ENCODE data around the gene HSD17B2.

Gene HSD17B2

DNA sequence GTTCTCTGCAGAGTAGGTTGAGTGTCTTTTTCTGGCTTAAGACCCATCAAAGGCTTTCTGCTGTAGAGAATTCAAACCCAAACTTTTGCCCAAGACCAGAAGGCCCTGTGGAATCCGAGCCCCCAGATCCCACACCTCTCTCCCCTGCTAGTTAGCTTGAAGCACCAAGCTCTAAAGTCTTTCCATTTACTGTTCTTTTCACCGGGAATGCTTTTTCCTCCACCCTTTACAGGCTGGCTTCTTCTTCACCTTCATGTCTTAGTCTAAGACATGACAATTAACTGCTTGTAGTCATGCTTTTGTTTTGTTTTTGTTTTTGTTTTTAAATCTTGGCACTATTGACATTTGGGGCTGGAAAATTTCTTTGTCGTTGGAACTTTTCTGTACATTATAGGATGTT is 15.5 kb downstream of the HSD17B2 start:
- no peak for DNase-seq (ENCODE audit: low read depth)

GRCh38 chr16:82050909-82051357 is 15.9 kb downstream of the HSD17B2 start:
- DNase-seq (ENCODE audit: low read depth), result no peak

DNA sequence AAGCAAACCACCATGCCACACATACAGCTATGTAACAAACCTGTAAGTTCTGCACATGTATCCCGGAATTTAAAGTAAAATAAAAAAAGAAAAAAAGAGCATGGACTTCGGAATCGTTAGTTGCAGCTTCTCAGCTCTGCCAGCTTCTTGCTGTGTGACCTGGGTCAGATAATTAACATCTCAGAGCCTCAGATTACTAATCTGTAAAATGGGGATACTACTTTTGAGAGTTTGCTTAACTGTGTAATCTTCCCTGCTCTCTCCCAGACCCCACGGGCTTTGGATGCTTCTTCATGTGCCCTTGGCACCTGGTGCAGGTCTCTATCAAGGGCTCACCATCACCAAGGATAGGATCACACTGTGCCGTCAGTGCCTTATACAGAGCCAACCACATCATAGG is 16.6 kb downstream of the HSD17B2 start:
- DNase-seq (ENCODE audit: low read depth), result no peak

DNA sequence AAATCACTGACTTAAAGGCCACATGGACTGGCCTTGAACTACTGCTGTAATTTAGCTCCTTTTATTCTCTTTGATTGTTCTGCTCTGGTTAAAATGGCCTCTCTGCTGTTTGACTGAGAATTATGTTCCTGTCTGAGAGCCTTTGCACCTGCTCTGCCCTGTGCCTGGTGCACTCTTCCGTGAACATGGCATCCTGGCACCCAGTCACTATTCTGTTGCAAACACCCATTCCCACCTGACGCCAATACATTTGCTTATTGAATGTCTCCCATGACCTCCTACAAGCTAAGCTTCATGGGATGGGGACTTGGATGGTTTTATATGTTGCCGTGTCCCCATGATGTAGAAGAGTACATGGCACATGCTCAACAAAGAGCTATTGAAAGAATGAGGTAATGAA is 20.1 kb downstream of the HSD17B2 start:
- no peak for DNase-seq (ENCODE audit: low read depth)

DNA sequence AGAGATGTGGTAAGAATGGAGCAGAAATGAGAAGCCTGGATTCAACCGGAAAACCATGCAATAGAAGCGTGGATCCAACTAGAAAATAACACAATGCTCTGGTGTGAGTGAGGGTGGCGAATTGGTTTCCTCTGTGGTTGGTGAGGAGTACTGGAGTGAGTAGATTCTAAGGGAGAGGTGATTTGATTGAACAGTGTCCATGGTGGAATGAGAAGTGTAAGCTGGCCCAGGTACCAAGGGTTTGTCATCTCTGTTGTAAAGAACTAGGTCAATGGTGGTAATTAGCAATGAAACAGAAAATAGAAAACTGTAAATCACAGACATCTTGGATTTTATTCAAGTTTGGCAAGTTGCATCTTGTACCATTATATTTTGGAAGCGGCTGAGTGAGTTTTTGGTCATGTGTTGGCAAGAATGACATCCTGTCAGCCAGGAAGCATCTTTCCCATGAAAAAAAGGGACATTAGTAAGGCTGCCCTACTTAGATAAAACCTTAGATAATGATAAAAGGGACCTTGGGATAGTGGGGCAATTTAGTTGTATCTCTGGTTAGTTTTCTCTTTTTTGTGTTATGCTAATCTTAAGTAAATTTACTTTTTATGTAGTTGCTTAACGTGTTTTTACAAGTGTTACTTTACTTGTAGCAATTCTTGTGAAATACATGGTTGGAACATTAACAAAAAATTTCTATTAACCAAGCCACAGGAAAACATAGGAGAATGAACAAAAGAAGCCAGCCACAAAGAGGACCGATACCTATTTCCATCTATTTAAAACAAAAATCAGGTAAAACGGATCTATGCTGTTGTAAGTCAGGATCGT is 20.9 kb downstream of the HSD17B2 start:
- DNase-seq (ENCODE audit: low read depth), result no peak

GRCh38 chr16:82056550-82056896 is 21.5 kb downstream of the HSD17B2 start:
- no peak for DNase-seq (ENCODE audit: low read depth)

DNA sequence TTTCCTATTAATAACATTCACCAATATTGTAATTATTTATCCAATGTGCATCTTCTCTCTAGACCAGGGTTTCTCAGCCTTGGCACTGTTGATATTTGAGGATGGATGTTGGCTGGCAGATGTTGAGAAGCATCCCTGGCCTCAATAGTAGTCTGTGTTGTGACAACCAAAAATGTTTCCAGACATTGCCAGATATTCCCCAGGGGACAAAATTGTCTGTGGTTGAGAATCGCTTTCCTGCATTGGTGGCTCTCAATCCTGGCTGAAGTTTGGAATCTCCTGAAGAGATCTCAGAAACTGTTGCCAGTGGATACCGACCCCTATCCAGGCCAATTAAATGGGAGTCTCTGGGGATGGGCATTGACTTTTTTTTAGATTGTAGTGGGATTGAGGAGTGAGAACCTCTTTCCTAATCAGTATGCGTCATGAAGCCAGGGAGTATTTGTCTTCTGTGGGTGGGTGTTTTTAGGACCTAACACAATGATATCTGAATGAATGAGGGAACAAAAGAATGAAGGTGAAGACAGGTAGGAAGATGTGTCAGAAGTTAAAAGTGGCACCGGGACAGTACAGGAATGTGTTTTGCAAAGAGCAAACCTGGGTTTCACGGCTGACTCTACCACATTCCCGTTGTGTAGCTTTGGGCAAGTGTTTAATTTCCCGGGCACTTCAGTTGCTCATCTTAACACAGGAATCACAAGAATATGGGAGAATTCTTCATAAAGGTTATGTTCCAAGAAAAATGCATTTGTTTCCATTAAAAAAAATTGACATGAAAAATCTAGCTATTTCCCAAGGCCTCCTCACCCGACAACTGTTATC is 24.3 kb downstream of the HSD17B2 start:
- no peak for DNase-seq (ENCODE audit: low read depth)

DNA sequence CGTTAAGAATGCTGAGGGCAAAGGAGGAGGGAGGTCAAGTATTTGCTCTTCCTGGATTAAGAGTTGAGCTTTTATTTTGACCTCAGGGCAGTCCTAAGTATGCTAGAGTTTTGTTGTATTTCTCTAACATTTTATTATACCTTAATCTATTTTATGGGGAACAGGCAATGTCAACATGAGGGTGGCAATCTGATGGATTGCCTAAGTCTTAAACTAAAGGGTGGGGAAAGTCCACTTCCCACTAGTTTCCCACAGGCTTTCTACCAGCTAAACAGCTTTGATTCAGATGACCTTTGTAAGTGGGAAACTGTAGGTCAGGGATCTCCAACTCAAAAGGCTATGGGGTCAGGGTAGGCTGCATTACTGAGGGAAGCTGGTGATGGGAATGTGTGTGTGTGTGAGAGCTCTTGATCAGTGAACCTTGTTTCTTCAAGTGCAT is 24.9 kb downstream of the HSD17B2 start:
- no peak for DNase-seq (ENCODE audit: low read depth)

GRCh38 chr16:82061861-82062525 is 26.9 kb downstream of the HSD17B2 start:
- DNase-seq (ENCODE audit: low read depth), result peak; percentile 8

- DNase-seq (ENCODE audit: low read depth), result peak; percentile 14
Observed at GRCh38 chr16:82062645-82063058, 27.6 kb downstream of the HSD17B2 start.

GRCh38 chr16:82063456-82064082 is 28.5 kb downstream of the HSD17B2 start:
- no peak for DNase-seq (ENCODE audit: low read depth)

GRCh38 chr16:82067042-82067803 is 32.2 kb downstream of the HSD17B2 start:
- DNase-seq (ENCODE audit: low read depth), result no peak

DNA sequence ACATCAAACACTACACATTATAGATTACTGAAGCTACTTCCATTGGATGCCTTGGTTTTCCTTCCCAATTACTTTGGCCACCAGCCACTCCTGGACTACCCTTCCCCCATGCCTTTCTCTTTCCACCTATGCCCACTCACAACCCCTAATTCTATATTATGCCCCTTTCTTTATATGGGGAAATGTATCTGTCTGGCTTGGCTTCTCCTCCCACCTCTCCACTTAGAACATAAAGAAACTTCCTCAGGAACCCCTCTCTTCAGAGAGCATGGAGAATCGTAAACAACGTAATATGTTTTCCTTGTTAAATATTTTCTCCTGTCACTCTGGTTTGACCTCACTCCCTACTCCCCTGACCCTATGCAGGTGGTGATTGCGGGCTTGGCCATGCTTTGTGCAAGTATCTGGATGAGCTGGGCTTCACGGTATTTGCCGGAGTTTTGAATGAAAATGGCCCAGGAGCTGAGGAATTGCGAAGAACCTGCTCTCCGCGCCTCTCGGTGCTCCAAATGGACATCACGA is 32.8 kb downstream of the HSD17B2 start:
- no peak for DNase-seq (ENCODE audit: low read depth)

GRCh38 chr16:82070656-82071369 is 35.8 kb downstream of the HSD17B2 start:
- DNase-seq (ENCODE audit: low read depth), result no peak

- no peak for DNase-seq (ENCODE audit: low read depth)
Observed at GRCh38 chr16:82071421-82071820, 36.4 kb downstream of the HSD17B2 start.

DNA sequence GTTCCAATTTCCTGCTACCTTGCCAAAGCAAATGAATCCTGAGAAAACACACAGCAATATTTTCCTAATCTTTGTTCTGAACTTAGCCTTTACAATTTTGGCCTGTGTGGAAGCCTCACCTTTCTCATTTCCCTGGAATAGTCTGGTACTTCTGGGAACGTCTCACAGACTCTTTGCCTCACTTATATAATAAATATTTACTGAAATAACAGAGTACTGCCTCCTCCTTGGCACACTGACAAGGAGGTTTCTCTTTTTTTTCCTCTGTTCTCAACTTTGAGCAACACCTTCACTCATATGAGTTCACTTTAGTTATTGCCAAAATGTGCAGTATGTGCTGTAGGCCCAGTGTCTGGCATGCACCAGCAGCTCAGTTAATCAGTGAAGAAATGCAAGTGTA is 37.3 kb downstream of the HSD17B2 start:
- no peak for DNase-seq (ENCODE audit: low read depth)

- no peak for DNase-seq (ENCODE audit: low read depth)
Observed at GRCh38 chr16:82074019-82074558, 39.0 kb downstream of the HSD17B2 start.

- no peak for DNase-seq (ENCODE audit: low read depth)
Observed at GRCh38 chr16:82078125-82078524, 43.1 kb downstream of the HSD17B2 start.

DNA sequence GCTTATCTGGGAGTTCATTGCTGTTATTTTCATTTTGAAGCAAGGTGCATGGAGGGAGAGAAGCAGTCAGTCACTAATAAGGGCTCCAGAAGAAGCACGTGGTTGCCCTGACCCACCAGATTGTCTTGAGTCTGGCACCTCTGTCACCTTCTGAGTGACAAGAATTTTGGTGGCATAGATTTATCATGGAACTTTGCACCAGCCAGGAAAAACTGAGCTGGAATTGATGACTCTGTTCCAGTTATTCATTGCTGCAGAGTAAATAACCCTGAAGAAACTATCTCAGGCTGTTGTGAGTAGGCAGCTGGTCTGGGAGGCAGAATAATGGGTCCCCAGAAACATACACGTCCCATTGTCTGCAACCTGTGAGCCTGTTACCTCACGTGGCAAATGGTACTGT is 44.8 kb downstream of the HSD17B2 start:
- no peak for DNase-seq (ENCODE audit: low read depth)

DNA sequence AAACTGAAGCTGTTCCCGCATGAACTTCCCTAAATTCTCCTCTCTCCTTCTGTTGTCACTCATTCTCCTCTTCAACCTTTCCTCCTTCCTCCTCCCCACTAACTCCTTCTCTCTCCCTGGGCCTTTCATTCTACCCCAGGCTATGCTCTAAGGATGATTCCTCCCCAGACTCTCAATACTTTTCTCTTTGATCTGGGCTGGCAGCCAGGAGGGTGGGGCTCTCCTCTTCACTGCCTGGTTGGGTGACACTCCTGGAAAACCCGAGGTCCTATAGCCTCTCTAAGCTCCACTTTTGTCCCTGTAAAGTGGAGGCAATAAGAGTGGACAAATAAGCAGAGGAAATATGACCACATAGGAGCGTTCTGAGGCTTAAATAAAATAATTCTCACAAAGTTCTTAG is 46.2 kb downstream of the HSD17B2 start:
- no peak for DNase-seq (ENCODE audit: low read depth)

All from fibroblast of the conjunctiva (primary cell).